Testis (tissue), 2 donors: ENCODE results near the gene MCC.

ENCODE experiments used
- CTCF ChIP-seq, 3 experiments: fragments of 450-650 bp in 2 of 3; fragments of 200-600 bp in 1 of 3; sonication (generic) in 1 of 3; IDR thresholded peaks; one replicate each; pipeline ENCODE4 v1.5.1; 2016 to 2019; ENCODE audit warnings: antibody characterized with exemption in 3 of 3, mild to moderate bottlenecking in 2 of 3, moderate library complexity in 1 of 3
- POLR2A ChIP-seq: fragments of 450-650 bp; IDR thresholded peaks from one replicate; pipeline ENCODE4 v1.6.1; 2017; ENCODE audit warnings: antibody characterized with exemption, mild to moderate bottlenecking, moderate library complexity

GRCh38 chr5:113493446-113493845 lies 5.2 kb upstream of the MCC start:
- TF ChIP-seq CTCF (IDR thresholded peaks at IDR 0.05) (no peak), POLR2A (no peak)
